ENCODE measurements around the gene MRGPRG.
"Not testable (repeated sequence)": the region's sequence is repeated elsewhere in the genome, so short reads cannot be mapped to it uniquely, and the experiment has no call there.

MRGPRG gene, protein sequence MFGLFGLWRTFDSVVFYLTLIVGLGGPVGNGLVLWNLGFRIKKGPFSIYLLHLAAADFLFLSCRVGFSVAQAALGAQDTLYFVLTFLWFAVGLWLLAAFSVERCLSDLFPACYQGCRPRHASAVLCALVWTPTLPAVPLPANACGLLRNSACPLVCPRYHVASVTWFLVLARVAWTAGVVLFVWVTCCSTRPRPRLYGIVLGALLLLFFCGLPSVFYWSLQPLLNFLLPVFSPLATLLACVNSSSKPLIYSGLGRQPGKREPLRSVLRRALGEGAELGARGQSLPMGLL

DNA sequence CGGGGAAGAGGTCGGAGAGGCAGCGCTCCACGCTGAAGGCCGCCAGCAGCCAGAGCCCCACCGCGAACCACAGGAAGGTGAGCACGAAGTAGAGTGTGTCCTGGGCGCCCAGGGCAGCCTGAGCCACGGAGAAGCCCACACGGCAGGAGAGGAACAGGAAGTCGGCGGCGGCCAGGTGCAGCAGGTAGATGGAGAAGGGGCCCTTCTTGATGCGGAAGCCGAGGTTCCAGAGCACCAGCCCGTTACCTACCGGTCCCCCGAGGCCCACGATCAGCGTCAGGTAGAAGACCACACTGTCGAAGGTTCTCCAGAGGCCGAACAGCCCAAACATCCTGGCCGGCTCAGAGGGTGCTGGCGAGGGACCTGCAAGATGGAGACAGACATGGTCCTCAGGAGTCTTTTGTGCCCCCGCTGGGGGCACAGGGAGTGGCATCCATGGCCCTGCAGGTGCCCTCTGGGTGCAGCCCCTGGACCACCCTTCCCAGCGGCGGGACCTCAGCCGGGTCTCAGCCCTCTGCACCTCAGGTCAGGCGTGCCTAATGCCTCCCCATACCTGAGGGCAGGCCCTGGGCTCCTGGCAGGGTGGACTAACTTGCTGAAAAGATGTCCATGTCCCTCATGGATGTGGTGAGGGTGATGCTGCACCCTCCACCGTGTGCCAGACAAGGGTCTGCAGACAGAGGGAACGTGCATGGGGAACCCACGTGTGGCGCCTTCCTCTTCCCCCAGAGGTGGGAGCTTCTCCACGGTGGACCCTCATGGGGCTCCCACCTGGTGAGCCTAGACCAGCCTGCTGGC, at the start of gene MRGPRG:
Gene MRGPRG (minus strand): TSS at position 331 of the 798 bp plus-strand sequence. CDS start 0 bp downstream, at position 331.
- in situ Hi-C loops (cut with MboI; ENCODE audit: low sequenced_read_pairs) = no loop called here

DNA sequence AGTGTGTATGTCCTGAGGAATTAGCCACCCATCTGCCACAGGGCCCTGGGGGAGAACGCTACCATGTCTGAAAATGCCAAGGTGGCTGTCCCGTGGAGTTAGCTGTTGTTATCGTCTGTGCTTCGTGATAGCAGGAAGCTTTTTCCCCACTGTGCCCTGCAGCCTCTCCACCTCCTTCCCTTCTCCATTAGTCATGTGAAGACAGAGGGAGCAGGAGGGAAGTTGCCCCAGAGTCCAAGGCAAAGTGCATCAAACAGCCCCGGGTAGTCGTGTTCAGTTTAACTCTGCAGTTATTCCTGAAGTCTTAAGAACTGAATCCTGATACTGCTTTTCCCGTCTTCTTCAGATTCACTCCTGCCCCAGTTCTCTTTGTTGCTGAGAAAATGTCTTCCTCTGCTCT, 43.9 kb upstream of the MRGPRG start:
- in situ Hi-C loops (cut with MboI; ENCODE audit: low sequenced_read_pairs) = not testable (repeated sequence)

DNA sequence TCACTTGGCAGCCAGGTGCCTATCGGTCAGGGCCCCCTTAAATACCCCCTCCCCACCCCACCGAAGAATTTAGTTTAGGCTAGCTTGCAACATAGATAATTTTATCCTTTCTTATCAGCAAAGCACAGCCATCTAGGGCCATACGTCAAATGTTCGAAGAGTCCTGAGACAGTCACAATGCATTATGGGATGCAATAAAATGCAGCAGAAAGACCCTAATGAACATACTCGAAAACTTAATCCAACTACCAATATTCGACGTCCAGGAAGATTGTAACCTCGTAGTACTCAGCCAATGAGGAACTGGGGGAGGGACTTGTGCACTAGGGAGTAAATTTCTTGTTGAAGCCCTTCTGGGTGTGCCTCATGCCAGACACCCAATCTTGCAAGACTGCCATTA, 43.2 kb upstream of the MRGPRG start:
- in situ Hi-C loops (cut with MboI; ENCODE audit: low sequenced_read_pairs) = not testable (repeated sequence)

DNA sequence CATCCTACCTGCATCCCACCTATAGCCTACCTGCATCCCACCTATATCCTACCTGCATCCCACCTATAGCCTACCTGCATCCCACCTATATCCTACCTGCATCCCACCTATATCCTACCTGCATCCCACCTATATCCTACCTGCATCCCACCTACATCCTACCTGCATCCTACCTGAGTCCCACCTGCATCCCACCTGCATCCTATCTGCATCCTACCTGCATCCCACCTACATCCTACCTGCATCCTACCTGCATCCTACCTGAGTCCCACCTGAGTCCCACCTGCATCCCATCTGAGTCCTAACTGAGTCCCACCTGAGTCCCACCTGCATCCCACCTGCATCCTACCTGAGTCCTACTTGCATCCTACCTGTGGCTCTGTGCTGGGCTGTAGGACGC, 38.9 kb upstream of the MRGPRG start:
- in situ Hi-C loops (cut with MboI; ENCODE audit: low sequenced_read_pairs) = not testable (repeated sequence)

DNA sequence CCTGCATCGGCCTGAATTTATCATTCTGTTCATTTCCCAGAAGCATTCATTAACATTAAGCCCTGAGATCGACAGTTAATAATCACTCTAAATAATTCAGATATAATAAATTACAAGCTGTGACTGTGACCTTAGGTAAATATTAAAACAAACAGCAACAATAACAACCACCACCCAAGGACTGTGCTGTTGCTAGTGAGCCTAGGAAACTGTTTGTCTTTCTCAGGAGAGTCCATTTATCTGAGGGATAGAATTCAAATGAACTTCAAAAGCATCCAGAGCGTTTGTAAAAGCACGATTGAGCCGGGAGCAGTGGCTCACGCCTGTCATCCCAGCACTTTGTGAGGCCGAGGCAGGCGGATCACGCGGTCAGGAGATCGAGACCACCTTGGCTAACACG, 36.6 kb upstream of the MRGPRG start:
- in situ Hi-C loops (cut with MboI; ENCODE audit: low sequenced_read_pairs) = not testable (repeated sequence)

DNA sequence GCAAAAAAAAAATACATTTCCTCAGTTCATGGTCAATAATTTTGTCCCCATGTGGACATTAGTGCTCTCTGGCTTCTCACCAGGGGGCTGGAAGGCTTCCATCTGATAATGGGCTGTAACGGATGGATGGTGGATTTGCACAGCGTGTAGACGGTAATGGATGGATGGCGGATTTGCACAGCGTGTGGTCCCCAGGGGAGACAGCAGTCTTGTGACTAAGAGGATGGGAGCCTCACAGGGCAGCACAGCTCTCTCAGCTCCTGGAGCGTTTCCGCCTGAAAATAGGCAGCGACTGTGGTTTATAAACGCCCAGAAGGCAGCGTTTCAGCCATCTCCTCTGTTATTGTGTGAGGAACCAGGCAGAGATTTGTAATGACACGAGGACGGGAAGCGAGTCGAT, 36.2 kb upstream of the MRGPRG start:
- in situ Hi-C loops (cut with MboI; ENCODE audit: low sequenced_read_pairs) = not testable (repeated sequence)

DNA sequence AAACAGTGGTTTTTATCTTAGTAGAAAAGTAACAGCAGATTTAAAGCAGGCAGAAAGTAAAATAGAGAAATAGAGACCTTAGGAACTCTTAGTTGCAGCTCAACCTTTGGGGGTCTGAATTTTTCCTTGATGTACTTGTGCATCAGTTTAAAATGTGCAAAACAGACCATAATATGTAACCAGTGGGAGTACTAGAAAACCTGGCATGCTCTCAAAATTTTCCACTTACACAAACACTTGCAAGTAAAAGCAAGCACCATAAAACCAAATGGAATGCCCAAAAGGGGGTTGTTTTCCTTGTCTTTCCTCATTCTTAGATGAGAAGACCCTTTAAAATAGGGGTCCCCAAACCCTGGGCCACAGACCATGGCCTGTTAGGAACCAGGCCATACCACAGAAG, 26.5 kb upstream of the MRGPRG start:
- in situ Hi-C loops (cut with MboI; ENCODE audit: low sequenced_read_pairs) = no loop called here

DNA sequence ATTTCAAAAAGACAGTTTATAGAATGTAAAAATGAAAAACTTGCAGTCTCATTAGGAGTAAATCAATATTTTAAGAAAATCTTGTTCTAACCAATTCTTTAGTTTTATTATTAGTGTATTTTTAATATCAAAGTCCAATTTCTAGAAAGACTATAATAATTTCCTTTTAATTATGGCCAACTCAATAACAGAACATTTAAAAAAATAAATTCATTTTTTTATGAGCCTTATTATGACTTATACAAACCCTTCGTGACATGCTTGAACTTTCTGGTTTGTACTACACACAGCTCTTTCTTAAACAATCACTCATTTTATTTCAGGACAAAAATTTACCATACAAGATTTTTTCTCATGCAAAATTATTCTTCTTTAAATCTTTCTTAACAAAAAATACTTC, 25.3 kb upstream of the MRGPRG start:
- in situ Hi-C loops (cut with MboI; ENCODE audit: low sequenced_read_pairs) = no loop called here

DNA sequence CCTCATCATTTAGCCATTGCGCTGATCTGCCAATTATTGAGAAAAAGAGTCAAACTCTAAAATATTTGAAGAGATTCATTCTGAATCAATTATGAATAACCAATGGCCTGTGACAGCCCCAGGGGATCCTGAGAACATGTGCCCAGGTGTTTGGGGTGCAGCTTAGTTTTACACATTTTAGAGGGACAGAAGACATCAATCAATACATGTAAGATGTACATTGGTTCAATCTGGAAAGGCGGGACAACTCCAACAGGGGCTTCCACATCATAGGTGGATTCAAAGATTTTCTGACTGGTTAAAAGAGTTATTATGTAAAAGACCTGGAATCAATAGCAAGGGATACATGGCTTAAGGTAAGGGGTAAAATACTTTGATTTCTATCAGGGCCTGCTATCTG, 18.5 kb upstream of the MRGPRG start:
- in situ Hi-C loops (cut with MboI; ENCODE audit: low sequenced_read_pairs) = no loop called here

DNA sequence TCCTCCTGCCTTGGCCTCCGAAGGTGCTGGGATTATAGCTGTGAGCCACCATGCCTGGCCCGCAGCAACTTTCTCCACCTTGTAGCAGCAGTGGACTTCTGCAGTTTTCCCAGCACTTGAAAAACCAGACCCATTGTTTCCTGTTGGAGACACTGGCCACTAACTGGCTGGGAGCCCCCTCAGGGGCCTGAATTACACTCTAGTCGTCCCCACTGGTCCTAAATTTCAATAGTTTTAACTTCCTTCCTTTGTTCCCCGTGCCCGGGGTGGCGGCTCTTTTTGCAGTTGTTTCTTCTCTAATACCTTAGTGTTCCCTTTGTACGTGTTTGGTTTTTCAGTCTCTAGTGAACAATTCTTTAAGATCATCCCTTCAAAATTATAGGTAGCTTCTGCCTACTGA, 16.2 kb upstream of the MRGPRG start:
- in situ Hi-C loops (cut with MboI; ENCODE audit: low sequenced_read_pairs) = no loop called here

DNA sequence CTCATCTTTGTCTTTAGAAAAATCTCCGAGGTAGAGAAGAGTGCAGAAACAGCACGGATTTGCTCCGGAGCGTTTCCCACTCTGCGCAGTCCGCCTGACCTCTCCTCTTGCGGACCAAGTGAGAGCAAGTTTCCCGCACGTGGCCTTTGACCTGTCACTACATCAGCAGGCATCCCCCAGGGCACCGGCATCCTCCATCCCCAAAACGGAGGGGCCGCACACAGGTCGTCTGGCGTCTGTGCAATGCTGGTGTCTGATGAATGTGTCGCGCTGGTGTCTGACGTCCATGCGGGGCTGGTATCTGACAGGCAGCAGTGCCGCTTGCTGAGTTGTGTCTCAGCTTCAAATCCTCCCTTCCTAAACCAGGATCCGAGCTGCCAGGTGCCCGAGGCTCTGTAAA, 14.3 kb upstream of the MRGPRG start:
- in situ Hi-C loops (cut with MboI; ENCODE audit: low sequenced_read_pairs) = no loop called here

DNA sequence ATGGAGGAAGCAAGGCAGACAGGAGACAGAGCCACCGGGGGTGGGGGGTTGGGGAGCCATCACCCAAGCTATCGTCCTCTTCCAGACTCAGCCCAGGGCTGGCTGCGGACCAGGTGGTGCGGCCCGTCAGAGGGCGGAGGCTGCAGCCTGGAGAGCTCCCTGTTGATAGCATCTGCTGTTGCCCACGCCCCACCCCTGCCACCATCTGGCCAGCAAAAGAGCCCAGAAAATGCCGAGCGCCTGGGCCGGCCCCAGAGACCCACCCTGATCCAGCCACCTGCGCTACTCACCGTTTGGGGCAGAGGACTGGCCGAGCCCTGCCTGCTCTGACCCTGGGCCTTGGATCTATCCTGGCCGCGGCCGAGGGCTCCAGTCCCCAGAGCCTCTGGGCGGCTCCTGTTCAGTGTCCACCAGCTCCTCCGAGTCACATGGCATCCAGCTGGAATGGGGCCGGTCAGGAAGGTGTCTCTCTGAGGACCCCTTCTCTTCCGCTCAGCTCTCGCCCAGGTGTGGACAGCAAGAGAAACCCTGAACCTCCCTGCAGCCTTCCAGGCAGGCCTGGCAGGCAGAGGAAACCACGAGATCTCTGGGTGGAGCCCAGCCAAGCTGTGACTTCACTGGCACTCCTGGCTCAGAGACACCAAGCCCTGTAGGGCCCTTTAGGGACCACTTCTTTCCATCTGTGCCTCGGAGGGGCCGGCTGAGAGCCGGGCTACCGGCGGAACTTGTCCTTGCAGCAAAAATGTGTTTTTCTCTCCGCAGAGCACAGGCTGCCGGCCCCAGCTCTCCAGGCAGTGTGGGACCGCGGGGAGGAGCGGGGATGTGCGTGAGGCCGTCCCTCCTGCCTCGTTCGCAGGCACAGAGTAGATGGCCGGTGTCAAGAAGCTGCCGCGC, 13.5 kb upstream of the MRGPRG start, which contains the start of gene MRGPRE:
Gene MRGPRE (minus strand): TSS at position 567 of the 894 bp plus-strand sequence. CDS start 3,618 bp downstream, outside the sequence.
- in situ Hi-C loops (cut with MboI; ENCODE audit: low sequenced_read_pairs) = no loop called here

DNA sequence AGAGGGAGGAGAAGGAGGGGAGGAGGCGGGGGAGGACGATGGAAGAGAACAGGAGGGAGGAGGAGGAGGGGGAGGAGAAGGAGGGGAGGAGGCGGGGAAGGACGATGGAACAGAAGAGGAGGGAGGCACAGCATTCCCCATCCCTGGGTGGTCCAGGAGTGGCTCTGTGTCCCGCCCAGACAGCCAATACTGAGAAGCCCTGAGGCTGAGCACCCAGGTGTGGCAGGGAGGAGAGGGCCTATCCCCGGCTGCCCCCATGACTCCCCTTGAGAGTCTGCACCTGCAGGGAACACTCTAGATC, 12.9 kb upstream of the MRGPRG start:
- in situ Hi-C loops (cut with MboI; ENCODE audit: low sequenced_read_pairs) = no loop called here

DNA sequence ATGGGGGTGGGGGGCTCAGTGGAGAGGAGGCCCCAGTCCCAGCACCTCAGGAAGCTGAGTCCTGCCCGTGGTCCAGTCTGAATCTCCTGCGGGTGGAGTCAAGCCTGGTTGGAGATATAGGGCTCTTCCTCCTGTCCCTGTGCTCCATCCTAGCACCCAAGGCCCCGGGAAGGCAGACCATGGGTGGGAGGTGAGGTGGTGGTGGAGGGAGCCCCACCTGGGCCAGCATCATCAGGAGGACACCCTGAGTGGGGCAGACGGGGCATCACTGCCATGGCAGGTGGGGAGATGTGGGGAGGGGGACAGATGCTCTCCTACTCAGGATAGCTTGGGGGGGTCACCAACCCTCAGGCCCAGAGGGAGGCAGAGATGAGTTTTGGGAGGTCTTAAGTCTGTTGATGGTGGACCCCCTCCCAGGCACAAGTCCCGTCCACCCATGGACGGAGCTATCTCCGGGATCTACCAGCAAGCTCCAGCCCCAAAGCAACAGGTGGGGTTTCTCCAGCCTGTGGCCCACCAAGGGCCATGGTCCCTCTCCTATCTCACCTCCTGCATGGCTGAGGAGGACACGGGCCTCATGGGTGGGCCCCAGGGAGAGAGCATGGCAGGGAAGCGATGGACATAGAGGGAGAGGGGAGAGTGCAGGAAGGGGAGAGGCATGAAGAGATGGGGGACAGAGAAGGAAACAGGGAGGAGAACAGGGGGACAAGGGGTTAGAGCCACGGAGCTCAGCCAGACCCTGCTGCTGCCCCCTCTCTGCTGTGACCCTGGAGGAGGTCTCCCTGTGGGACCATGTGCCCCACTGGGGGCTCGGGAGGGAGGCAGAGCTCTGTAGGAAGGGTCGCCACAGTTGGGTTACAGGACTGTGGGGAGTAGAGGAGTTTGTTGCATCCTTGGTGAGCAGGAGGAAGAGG, 12.3 kb upstream of the MRGPRG start:
- in situ Hi-C loops (cut with MboI; ENCODE audit: low sequenced_read_pairs) = no loop called here

DNA sequence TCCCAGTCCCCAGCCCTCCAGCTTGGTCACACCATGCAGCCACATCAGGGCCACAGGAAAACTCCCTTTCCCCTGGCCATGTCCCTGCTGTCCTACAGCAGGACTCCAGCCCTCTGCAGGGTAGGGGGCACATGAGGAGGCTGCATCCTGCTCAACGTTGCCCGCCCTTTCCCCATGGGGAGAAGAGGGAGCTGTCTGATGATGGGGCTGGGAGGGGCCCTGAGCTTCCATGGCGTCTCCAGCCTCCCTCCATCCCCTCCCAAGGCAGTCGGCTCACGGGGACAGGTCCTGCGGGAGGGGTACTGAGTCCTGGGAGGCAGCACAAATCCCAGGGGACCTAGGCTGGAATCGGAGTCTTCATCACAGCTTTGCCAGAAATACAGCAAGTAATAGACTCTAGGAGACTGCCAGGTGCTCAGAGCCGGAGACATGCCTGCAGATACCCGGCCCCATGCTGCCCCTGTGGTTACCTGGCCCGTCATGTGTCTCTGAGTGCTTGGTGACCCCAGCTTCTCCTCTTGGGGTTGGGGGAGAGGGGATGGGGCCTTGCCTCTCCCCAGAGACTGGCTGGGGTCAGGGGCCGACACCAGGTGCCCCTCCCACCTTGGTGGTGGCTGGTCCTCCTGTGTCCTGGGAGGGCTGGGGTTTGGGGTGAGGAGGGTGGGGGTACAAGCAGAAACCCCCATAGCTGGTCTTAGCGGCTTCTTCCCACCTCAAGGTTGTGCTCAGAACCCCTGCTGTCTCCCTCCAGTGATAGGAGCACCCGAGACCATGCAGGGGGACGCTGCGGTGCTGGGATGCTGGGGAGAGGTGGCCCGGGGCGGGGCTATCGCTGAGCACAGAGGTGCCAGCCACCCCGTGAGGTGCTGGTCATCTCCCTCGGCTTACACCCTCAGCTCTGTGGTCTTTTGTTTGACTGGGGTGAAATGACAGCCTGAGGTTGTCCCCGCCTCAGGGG, 11.3 kb upstream of the MRGPRG start:
- in situ Hi-C loops (cut with MboI; ENCODE audit: low sequenced_read_pairs) = no loop called here

DNA sequence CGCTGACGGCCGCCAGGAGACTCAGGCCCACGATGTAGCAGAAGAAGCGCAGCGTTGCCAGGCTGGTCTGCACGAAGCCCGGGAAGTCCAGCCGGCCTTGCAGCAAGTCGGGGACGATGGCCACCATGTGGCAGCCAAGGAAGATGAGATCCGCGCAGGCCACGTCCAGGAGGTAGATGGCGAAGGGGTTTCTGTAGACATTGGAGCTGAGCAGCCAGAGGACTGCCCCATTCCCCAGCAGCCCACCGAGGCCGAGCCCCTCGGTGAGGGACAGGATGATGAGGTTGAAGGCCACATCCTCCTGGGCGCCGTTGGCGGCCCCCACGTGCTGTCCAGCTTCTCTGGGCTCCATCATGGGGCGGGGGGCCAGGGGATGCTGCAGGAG, 9.8 kb upstream of the MRGPRG start:
- in situ Hi-C loops (cut with MboI; ENCODE audit: low sequenced_read_pairs) = no loop called here

DNA sequence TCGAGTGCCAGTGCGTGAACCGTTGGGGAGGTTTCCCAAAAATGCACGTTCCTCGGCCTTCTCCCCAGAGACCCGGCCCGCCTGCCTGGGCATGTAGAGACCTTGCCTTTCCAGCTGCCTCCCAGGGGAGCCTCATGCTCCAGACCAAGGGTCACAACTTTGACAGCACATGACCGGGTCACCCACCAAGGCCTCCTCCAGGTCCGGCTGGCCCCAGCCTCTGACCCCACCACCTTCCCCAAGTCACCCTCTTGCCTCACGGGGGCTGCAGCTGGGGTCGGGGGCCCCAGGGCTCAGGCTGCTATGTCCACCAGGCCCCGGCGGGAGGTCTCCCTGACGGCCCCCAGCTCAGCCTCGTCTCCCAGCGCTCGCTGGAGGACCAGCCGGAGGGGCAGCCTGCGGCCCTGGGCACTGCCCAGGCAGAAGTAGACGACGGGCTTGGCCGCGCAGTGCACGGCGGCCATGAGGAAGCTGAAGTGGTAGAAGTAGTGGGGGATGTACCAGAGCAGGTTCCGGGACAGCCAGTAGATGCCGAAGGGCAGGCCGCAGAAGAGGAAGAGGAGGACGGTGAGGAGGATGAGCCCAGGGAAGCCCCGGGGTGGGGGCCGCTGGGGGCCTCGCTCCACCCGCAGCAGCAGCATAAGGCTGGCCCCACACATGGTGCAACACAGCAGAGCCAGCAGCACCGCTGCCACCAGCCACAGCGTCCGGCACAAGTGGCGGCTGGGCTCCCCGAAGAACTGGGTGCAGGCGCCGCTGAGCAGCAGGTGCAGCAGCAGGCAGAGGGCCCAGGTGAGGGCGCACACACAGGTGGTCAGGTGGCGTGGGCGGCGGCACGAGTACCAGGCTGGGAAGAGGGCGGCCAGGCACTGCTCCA, 9.2 kb upstream of the MRGPRG start:
- in situ Hi-C loops (cut with MboI; ENCODE audit: low sequenced_read_pairs) = no loop called here

DNA sequence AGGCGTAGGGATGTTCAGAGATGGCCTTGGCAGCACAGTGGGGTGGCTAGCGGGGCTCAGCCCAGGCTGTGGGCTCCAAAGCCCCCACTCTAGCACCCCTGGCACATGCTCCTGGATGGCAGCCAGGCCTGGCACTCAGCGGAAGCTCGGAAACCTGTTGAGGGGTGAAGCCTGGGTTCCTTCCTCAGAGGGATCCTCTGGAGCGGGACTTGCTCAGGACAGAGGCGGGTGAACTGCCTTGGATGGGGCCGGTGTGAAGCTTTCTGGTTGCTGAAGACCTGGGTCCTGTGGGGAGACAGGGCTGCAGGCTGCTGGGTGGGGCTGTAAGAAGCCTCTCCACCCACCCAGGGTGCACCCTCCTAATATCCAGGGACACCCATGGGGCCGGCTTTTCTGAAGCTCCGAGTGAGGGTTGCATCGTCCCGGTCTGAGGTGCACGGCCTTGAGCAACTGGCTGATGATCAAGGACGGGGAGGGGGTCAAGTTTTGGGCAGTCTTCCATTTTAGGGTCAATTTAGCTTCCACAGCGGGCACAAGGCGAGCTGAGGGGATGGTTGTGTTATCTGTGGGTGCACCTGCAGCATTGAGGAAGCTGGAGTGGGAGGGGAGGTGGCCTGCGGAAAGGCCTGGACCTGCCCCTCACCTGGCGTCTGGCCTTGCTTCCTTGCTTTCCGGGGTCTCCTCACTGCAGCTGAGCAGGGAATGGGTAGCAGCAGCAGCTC, 8.4 kb upstream of the MRGPRG start:
- in situ Hi-C loops (cut with MboI; ENCODE audit: low sequenced_read_pairs) = no loop called here
